HEK293 (cell line): ENCODE measurements around the gene KRT76.

Experiments used
- CTCF ChIA-PET: fragments of 350-600 bp; formaldehyde crosslinking; extraction: SDS; loops from one replicate; lab custom pipeline; 2021; ENCODE audit warnings: antibody characterized with exemption; lab: Yijun Ruan, JAX
- POLR2A ChIA-PET: fragments of 300-600 bp; formaldehyde crosslinking; extraction: SDS; loops from one replicate; lab custom pipeline; 2020; ENCODE audit warnings: antibody characterized with exemption, inconsistent platforms; lab: Yijun Ruan, JAX
- H3K27ac ChIP-seq: fragments of 200-500 bp; sonication (Bioruptor generic); 2 replicates; pipeline ENCODE4 v1.5.1; 2014; ENCODE audit warnings: low read depth, low read length, control low read depth, inconsistent platforms; ENCODE audit errors: extremely low read depth
- H3K36me3 ChIP-seq, 2 experiments: fragments of 200-500 bp in 1 of 2; sonication (Bioruptor generic) in 1 of 2; 1 replicate in 1 of 2; 2 replicates in 1 of 2; pipeline ENCODE4 v1.5.1; 2014 to 2017; ENCODE audit warnings: inconsistent platforms in 2 of 2, low read length in 2 of 2; ENCODE audit not compliant: control insufficient read depth in 2 of 2, insufficient read depth in 1 of 2
- H3K4me1 ChIP-seq: fragments of 200-500 bp; sonication (Bioruptor generic); 2 replicates; pipeline ENCODE4 v1.5.1; 2014; ENCODE audit warnings: mild to moderate bottlenecking, low read length, inconsistent platforms; ENCODE audit not compliant: control insufficient read depth, insufficient read depth
- H3K4me3 ChIP-seq: 2 replicates; pipeline ENCODE4 v1.5.1; 2011; ENCODE audit warnings: low read depth, mild to moderate bottlenecking, control low read depth, low read length, moderate library complexity
- H3K9me3 ChIP-seq: fragments of 200-500 bp; sonication (Bioruptor generic); 2 replicates; pipeline ENCODE4 v1.5.1; 2014; ENCODE audit warnings: low read depth, low read length, inconsistent platforms; ENCODE audit not compliant: control insufficient read depth, insufficient read depth
- KLF7 ChIP-seq: fragments of 450-650 bp; formaldehyde crosslinking; IDR thresholded peaks from 2 replicates; pipeline ENCODE4 v1.5.1; 2016; ENCODE audit warnings: missing biosample characterization, missing genetic modification characterization, borderline replicate concordance
- SCRT1 ChIP-seq: fragments of 450-650 bp; formaldehyde crosslinking; IDR thresholded peaks from 2 replicates; pipeline ENCODE4 v1.5.1; 2016; ENCODE audit warnings: missing biosample characterization, missing genetic modification characterization, borderline replicate concordance
- ZFP3 ChIP-seq: fragments of 450-650 bp; formaldehyde crosslinking; IDR thresholded peaks from 2 replicates; pipeline ENCODE4 v1.5.1; 2016; ENCODE audit warnings: low read depth, missing biosample characterization, missing genetic modification characterization
- ZNF302 ChIP-seq: fragments of 450-650 bp; formaldehyde crosslinking; IDR thresholded peaks from 2 replicates; pipeline ENCODE4 v1.5.1; 2016; ENCODE audit warnings: missing biosample characterization, missing genetic modification characterization, low read depth
- ZNF335 ChIP-seq: fragments of 450-650 bp; formaldehyde crosslinking; conservative IDR thresholded peaks from 2 replicates; pipeline ENCODE4 v1.5.1; 2016; ENCODE audit warnings: missing biosample characterization, missing genetic modification characterization
- ZNF423 ChIP-seq: fragments of 450-650 bp; formaldehyde crosslinking; IDR thresholded peaks from 2 replicates; pipeline ENCODE4 v1.5.1; 2016; ENCODE audit warnings: missing biosample characterization, missing genetic modification characterization
- ZNF530 ChIP-seq: fragments of 450-650 bp; formaldehyde crosslinking; IDR thresholded peaks from 2 replicates; pipeline ENCODE4 v1.5.1; 2016; ENCODE audit warnings: low read depth, missing biosample characterization, missing genetic modification characterization
- TF ChIP-seq, protein P1 (sequence below): fragments of 450-650 bp; formaldehyde crosslinking; conservative IDR thresholded peaks from 2 replicates; pipeline ENCODE4 v1.5.1; 2016; ENCODE audit warnings: low read depth, missing biosample characterization, missing genetic modification characterization
- TF ChIP-seq, protein P2 (sequence below): fragments of 450-650 bp; formaldehyde crosslinking; IDR thresholded peaks from 2 replicates; pipeline ENCODE4 v1.5.1; 2016; ENCODE audit warnings: missing biosample characterization, missing genetic modification characterization, low read depth
- TF ChIP-seq, protein P3 (sequence below): fragments of 450-650 bp; formaldehyde crosslinking; IDR thresholded peaks from 2 replicates; pipeline ENCODE4 v1.5.1; 2016; ENCODE audit warnings: missing biosample characterization, missing genetic modification characterization
- TF ChIP-seq, protein P4 (sequence below): fragments of 450-650 bp; formaldehyde crosslinking; IDR thresholded peaks from 2 replicates; pipeline ENCODE4 v1.5.1; 2016; ENCODE audit warnings: missing biosample characterization, missing genetic modification characterization
- TF ChIP-seq, protein P5 (sequence below): IDR thresholded peaks from 2 replicates; pipeline ENCODE4 v1.6.1; 2011; ENCODE audit warnings: mild to moderate bottlenecking, low read depth, low read length, borderline replicate concordance
- TF ChIP-seq, protein P6 (sequence below): fragments of 450-650 bp; formaldehyde crosslinking; IDR thresholded peaks from 2 replicates; pipeline ENCODE4 v1.5.1; 2016; ENCODE audit warnings: missing biosample characterization, missing genetic modification characterization

KRT76 gene

DNA sequence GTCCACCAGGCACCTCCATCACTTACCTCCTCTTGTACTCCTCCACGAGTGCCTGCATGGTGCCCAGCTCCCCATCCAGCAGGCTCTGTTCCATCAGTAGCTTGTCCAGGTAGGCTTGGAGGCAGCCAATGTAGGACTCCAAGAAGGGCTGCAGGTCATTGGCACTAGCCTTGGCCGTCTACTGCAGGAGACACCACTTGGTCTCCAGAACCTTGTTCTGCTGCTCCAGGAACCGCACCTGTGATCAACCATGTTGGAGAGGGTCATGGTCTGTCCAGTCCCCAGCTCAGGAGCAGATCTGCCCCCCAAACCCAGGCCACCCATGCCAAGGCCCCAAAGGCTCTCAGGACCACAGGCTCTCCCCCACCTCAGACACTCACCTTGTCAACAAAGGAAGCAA, 23.9 kb downstream of the KRT76 start:
- Histone ChIP-seq H3K9me3 (no peaks in the 10 kb centered on the region), H3K4me3 (no peak overlapping the region), H3K36me3 (no peaks in the 10 kb centered on the region), H3K27ac (no peak overlapping the region), H3K4me1 (peaks cover 8% of the 10 kb centered on the region; the same call in 1 of the 2 replicates)
- ChIA-PET CTCF (no interaction called here), POLR2A (no interaction called here)
- TF ChIP-seq SCRT1: no peak
- TF ChIP-seq, protein P1, sequence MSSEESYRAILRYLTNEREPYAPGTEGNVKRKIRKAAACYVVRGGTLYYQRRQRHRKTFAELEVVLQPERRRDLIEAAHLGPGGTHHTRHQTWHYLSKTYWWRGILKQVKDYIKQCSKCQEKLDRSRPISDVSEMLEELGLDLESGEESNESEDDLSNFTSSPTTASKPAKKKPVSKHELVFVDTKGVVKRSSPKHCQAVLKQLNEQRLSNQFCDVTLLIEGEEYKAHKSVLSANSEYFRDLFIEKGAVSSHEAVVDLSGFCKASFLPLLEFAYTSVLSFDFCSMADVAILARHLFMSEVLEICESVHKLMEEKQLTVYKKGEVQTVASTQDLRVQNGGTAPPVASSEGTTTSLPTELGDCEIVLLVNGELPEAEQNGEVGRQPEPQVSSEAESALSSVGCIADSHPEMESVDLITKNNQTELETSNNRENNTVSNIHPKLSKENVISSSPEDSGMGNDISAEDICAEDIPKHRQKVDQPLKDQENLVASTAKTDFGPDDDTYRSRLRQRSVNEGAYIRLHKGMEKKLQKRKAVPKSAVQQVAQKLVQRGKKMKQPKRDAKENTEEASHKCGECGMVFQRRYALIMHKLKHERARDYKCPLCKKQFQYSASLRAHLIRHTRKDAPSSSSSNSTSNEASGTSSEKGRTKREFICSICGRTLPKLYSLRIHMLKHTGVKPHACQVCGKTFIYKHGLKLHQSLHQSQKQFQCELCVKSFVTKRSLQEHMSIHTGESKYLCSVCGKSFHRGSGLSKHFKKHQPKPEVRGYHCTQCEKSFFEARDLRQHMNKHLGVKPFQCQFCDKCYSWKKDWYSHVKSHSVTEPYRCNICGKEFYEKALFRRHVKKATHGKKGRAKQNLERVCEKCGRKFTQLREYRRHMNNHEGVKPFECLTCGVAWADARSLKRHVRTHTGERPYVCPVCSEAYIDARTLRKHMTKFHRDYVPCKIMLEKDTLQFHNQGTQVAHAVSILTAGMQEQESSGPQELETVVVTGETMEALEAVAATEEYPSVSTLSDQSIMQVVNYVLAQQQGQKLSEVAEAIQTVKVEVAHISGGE (tag by site-specific recombination): no peak
- TF ChIP-seq, protein P2, sequence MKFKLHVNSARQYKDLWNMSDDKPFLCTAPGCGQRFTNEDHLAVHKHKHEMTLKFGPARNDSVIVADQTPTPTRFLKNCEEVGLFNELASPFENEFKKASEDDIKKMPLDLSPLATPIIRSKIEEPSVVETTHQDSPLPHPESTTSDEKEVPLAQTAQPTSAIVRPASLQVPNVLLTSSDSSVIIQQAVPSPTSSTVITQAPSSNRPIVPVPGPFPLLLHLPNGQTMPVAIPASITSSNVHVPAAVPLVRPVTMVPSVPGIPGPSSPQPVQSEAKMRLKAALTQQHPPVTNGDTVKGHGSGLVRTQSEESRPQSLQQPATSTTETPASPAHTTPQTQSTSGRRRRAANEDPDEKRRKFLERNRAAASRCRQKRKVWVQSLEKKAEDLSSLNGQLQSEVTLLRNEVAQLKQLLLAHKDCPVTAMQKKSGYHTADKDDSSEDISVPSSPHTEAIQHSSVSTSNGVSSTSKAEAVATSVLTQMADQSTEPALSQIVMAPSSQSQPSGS (tag by site-specific recombination): no peak
- no peak for TF ChIP-seq ZNF302 (tag by site-specific recombination)
- TF ChIP-seq KLF7 (tag by site-specific recombination): no peak
- no peak for TF ChIP-seq ZNF335 (tag by site-specific recombination)

DNA sequence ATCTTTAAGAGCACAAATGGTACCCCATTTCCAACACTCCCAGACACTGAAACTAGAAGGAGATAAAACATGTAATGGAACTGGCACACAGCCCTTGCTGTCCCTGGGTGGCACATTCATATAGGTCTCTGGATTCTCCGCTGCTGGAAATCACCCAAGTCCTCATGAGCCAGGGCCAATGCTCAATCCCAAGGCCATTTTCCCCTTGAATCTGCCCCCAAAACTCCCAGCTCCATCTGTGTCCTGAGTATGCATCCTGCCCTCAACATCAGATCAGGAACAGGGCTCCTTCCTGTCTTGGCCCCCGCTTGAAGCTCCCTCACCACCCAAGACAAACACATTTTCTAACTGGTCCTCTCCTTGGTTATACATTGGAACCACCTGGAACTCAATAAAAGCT, 24.6 kb downstream of the KRT76 start:
- Histone ChIP-seq H3K4me1 (peaks cover 8% of the 10 kb centered on the region; the same call in 1 of the 2 replicates), H3K9me3 (no peaks in the 10 kb centered on the region), H3K4me3 (no peak overlapping the region), H3K36me3 (no peaks in the 10 kb centered on the region), H3K27ac (no peak overlapping the region)
- ChIA-PET CTCF (interaction anchor here (0.7 kb wide), 1 partner anchor 119 kb away, joined by 3 read pairs; no protein-coding TSS in a partner anchor), POLR2A (no interaction called here)
- TF ChIP-seq, protein P3, sequence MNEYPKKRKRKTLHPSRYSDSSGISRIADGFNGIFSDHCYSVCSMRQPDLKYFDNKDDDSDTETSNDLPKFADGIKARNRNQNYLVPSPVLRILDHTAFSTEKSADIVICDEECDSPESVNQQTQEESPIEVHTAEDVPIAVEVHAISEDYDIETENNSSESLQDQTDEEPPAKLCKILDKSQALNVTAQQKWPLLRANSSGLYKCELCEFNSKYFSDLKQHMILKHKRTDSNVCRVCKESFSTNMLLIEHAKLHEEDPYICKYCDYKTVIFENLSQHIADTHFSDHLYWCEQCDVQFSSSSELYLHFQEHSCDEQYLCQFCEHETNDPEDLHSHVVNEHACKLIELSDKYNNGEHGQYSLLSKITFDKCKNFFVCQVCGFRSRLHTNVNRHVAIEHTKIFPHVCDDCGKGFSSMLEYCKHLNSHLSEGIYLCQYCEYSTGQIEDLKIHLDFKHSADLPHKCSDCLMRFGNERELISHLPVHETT: no peak
- TF ChIP-seq, protein P4, sequence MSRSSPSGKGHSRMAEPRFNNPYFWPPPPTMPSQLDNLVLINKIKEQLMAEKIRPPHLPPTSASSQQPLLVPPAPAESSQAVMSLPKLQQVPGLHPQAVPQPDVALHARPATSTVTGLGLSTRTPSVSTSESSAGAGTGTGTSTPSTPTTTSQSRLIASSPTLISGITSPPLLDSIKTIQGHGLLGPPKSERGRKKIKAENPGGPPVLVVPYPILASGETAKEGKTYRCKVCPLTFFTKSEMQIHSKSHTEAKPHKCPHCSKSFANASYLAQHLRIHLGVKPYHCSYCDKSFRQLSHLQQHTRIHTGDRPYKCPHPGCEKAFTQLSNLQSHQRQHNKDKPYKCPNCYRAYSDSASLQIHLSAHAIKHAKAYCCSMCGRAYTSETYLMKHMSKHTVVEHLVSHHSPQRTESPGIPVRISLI: no peak
- TF ChIP-seq, protein P1 (tag by site-specific recombination): no peak
- TF ChIP-seq ZFP3 (tag by site-specific recombination): no peak
- TF ChIP-seq, protein P5, sequence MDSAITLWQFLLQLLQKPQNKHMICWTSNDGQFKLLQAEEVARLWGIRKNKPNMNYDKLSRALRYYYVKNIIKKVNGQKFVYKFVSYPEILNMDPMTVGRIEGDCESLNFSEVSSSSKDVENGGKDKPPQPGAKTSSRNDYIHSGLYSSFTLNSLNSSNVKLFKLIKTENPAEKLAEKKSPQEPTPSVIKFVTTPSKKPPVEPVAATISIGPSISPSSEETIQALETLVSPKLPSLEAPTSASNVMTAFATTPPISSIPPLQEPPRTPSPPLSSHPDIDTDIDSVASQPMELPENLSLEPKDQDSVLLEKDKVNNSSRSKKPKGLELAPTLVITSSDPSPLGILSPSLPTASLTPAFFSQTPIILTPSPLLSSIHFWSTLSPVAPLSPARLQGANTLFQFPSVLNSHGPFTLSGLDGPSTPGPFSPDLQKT: no peak
- TF ChIP-seq, protein P6, sequence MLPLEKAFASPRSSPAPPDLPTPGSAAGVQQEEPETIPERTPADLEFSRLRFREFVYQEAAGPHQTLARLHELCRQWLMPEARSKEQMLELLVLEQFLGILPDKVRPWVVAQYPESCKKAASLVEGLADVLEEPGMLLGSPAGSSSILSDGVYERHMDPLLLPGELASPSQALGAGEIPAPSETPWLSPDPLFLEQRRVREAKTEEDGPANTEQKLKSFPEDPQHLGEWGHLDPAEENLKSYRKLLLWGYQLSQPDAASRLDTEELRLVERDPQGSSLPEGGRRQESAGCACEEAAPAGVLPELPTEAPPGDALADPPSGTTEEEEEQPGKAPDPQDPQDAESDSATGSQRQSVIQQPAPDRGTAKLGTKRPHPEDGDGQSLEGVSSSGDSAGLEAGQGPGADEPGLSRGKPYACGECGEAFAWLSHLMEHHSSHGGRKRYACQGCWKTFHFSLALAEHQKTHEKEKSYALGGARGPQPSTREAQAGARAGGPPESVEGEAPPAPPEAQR (tag by site-specific recombination): no peak
- TF ChIP-seq ZNF423 (tag by site-specific recombination): no peak
- no peak for TF ChIP-seq ZNF530 (tag by site-specific recombination)
